H1 (cell line): Measurements from ENCODE around the gene WDR54. TPM values are rescaled to one million over a fixed set of nuclear protein-coding genes. Genes with fewer than 3 reads are reported as not detected.

Source experiments
- polyA plus RNA-seq, 7 experiments: library from polyadenylated mRNA; depleted of rRNA in 3 of 7; stranded (reverse) in 5 of 7; unstranded in 2 of 7; fragments of >200 nt in 5 of 7; fragments of 200-250 nt in 2 of 7; gene quantifications; 1 replicate in 5 of 7; 2 replicates in 1 of 7; 4 replicates in 1 of 7; pipeline versions ENCODE4 v1.2.1 to v1.2.3, GENCODE V29; 2011 to 2013; ENCODE audit warnings: missing spikeins in 2 of 7, mixed read lengths in 2 of 7
- total RNA-seq: library from RNA; stranded (reverse); fragmentation: NEBNext Ultra II Directional; extraction: Animal tissue kit (Norgen Biotek cat#: 25700); gene quantifications from 2 replicates; pipeline ENCODE4 v1.2.1, GENCODE V29; 2021

The WDR54 gene
- total and polyA plus RNA-seq, 2 of the 8 experiments (the other 6 are each of a cell fraction or from before 2014, with no cell fraction given) = 41.6 to 125 TPM

Other genes starting within 250 kb of the WDR54 start
- 91.7 and 93.9 TPM in 2 replicates for gene MOB1A, start 242.9 kb upstream of the WDR54 start, total RNA-seq
- 16.2 and 21.6 TPM in 2 replicates for gene MOB1A, start 242.9 kb upstream of the WDR54 start, polyA plus RNA-seq (2011; rRNA removed)
- gene MTHFD2, start 223.1 kb upstream of the WDR54 start, total RNA-seq = 260 and 291 TPM in 2 replicates
- 99.2 and 99.5 TPM in 2 replicates for gene MTHFD2, start 223.1 kb upstream of the WDR54 start, polyA plus RNA-seq (2011; rRNA removed)
- 0.52 and 0.86 TPM in 2 replicates for gene SLC4A5, start 78.3 kb upstream of the WDR54 start, total RNA-seq
- gene SLC4A5, start 78.3 kb upstream of the WDR54 start, polyA plus RNA-seq (2011; rRNA removed) = 0.42 TPM in 2 replicates
- 156 and 162 TPM in 2 replicates for gene DCTN1, start 41.4 kb upstream of the WDR54 start, total RNA-seq
- 105 and 155 TPM in 2 replicates for gene DCTN1, start 41.4 kb upstream of the WDR54 start, polyA plus RNA-seq (2011; rRNA removed)
- 3.3 and 3.8 TPM in 2 replicates for gene C2orf81, start 111 bp upstream of the WDR54 start, total RNA-seq
- 1.6 and 2.4 TPM in 2 replicates for gene C2orf81, start 111 bp upstream of the WDR54 start, polyA plus RNA-seq (2011; rRNA removed)
- 53.5 and 54.1 TPM in 2 replicates for gene RTKN, start 20.2 kb downstream of the WDR54 start, total RNA-seq
- gene RTKN, start 20.2 kb downstream of the WDR54 start, polyA plus RNA-seq (2011; rRNA removed) = 40.2 and 60.1 TPM in 2 replicates
- gene INO80B, start 33.4 kb downstream of the WDR54 start, total RNA-seq = 17.5 and 18.5 TPM in 2 replicates
- gene INO80B, start 33.4 kb downstream of the WDR54 start, polyA plus RNA-seq (2011; rRNA removed) = 3.9 and 8.5 TPM in 2 replicates
- gene WBP1, start 36.7 kb downstream of the WDR54 start, total RNA-seq = 51.4 and 57.2 TPM in 2 replicates
- gene WBP1, start 36.7 kb downstream of the WDR54 start, polyA plus RNA-seq (2011; rRNA removed) = 190 and 301 TPM in 2 replicates
- gene MOGS, start 43.7 kb downstream of the WDR54 start, total RNA-seq = 50.3 and 51.0 TPM in 2 replicates
- gene MOGS, start 43.7 kb downstream of the WDR54 start, polyA plus RNA-seq (2011; rRNA removed) = 44.3 and 59.9 TPM in 2 replicates
- 46.3 and 50.2 TPM in 2 replicates for gene MRPL53, start 51.0 kb downstream of the WDR54 start, total RNA-seq
- 36.6 and 59.8 TPM in 2 replicates for gene MRPL53, start 51.0 kb downstream of the WDR54 start, polyA plus RNA-seq (2011; rRNA removed)
- 10.7 and 12.1 TPM in 2 replicates for gene CCDC142, start 61.3 kb downstream of the WDR54 start, total RNA-seq
- 6.0 and 6.7 TPM in 2 replicates for gene CCDC142, start 61.3 kb downstream of the WDR54 start, polyA plus RNA-seq (2011; rRNA removed)
- gene TTC31, start 61.4 kb downstream of the WDR54 start, total RNA-seq = 27.4 and 28.8 TPM in 2 replicates
- 29.9 and 36.1 TPM in 2 replicates for gene TTC31, start 61.4 kb downstream of the WDR54 start, polyA plus RNA-seq (2011; rRNA removed)
- 0.55 TPM in 1 of 2 replicates, not detected in the other for gene LBX2, start 77.9 kb downstream of the WDR54 start, total RNA-seq
- gene LBX2, start 77.9 kb downstream of the WDR54 start, polyA plus RNA-seq (2011; rRNA removed) = 0.27 and 0.42 TPM in 2 replicates
- 10.0 and 13.8 TPM in 2 replicates for gene PCGF1, start 86.0 kb downstream of the WDR54 start, total RNA-seq
- gene PCGF1, start 86.0 kb downstream of the WDR54 start, polyA plus RNA-seq (2011; rRNA removed) = 12.1 and 23.7 TPM in 2 replicates
- 0.15 and 0.17 TPM in 2 replicates for gene TLX2, start 92.7 kb downstream of the WDR54 start, total RNA-seq
- gene TLX2, start 92.7 kb downstream of the WDR54 start, polyA plus RNA-seq (2011; rRNA removed) = 0.06 and 0.17 TPM in 2 replicates
- 0.57 and 0.76 TPM in 2 replicates for gene DQX1, start 104.5 kb downstream of the WDR54 start, total RNA-seq
- gene DQX1, start 104.5 kb downstream of the WDR54 start, polyA plus RNA-seq (2011; rRNA removed) = 1.1 TPM in 2 replicates
- 82.7 and 83.4 TPM in 2 replicates for gene AUP1, start 108.0 kb downstream of the WDR54 start, total RNA-seq
- gene AUP1, start 108.0 kb downstream of the WDR54 start, polyA plus RNA-seq (2011; rRNA removed) = 121 and 162 TPM in 2 replicates
- 21.6 and 24.6 TPM in 2 replicates for gene HTRA2, start 108.2 kb downstream of the WDR54 start, total RNA-seq
- gene HTRA2, start 108.2 kb downstream of the WDR54 start, polyA plus RNA-seq (2011; rRNA removed) = 37.6 TPM in 2 replicates
- 19.5 and 22.4 TPM in 2 replicates for gene LOXL3, start 132.2 kb downstream of the WDR54 start, total RNA-seq
- 22.1 and 27.2 TPM in 2 replicates for gene LOXL3, start 132.2 kb downstream of the WDR54 start, polyA plus RNA-seq (2011; rRNA removed)
- gene DOK1, start 133.0 kb downstream of the WDR54 start, total RNA-seq = 11.4 and 14.3 TPM in 2 replicates
- gene DOK1, start 133.0 kb downstream of the WDR54 start, polyA plus RNA-seq (2011; rRNA removed) = 11.0 and 16.5 TPM in 2 replicates
- 4.8 and 5.1 TPM in 2 replicates for gene M1AP, start 226.6 kb downstream of the WDR54 start, total RNA-seq
- 4.8 and 6.6 TPM in 2 replicates for gene M1AP, start 226.6 kb downstream of the WDR54 start, polyA plus RNA-seq (2011; rRNA removed)
- 3.1 and 3.4 TPM in 2 replicates for gene SEMA4F, start 232.5 kb downstream of the WDR54 start, total RNA-seq
- gene SEMA4F, start 232.5 kb downstream of the WDR54 start, polyA plus RNA-seq (2011; rRNA removed) = 3.3 and 4.3 TPM in 2 replicates